Liver (tissue), 9 donors: Measurements from ENCODE around the gene TACC2. TPM values are rescaled to one million over a fixed set of nuclear protein-coding genes. Genes with fewer than 3 reads are reported as not detected.

Experiments used
- DNase-seq: peaks from one replicate; pipeline ENCODE4 v3.0.0-alpha.2; 2017; ENCODE audit warnings: low spot score
- H3K27ac ChIP-seq, 2 donors: one replicate each; pipeline ENCODE4 v1.7.0; 2013; ENCODE audit warnings: inconsistent platforms in 2 of 2, low read length in 2 of 2, control low read depth in 1 of 2, low read depth in 1 of 2, mild to moderate bottlenecking in 1 of 2
- H3K27me3 ChIP-seq, 4 donors: one replicate each; pipeline versions ENCODE4 v1.6.1 to v1.7.0; 2013; ENCODE audit warnings: low read length in 3 of 4, inconsistent platforms in 1 of 4, mild to moderate bottlenecking in 1 of 4, moderate library complexity in 1 of 4; ENCODE audit not compliant: control insufficient read depth in 4 of 4, insufficient read depth in 4 of 4
- H3K36me3 ChIP-seq, 4 donors: one replicate each; pipeline versions ENCODE4 v1.6.1 to v1.7.0; 2013; ENCODE audit warnings: low read length in 3 of 4, mild to moderate bottlenecking in 3 of 4, low read depth in 1 of 4, moderate library complexity in 1 of 4; ENCODE audit not compliant: control insufficient read depth in 4 of 4, insufficient read depth in 3 of 4
- H3K4me1 ChIP-seq, 4 donors: one replicate each; pipeline versions ENCODE4 v1.6.1 to v1.7.0; 2013; ENCODE audit warnings: low read length in 3 of 4, mild to moderate bottlenecking in 3 of 4, moderate library complexity in 1 of 4; ENCODE audit not compliant: control insufficient read depth in 4 of 4, insufficient read depth in 4 of 4
- H3K4me3 ChIP-seq, 3 donors: one replicate each; pipeline versions ENCODE4 v1.6.1 to v1.7.0; 2013; ENCODE audit warnings: low read length in 3 of 3, control low read depth in 1 of 3, low read depth in 1 of 3, mild to moderate bottlenecking in 1 of 3
- H3K9ac ChIP-seq, 2 donors: one replicate each; pipeline ENCODE4 v1.7.0; 2013; ENCODE audit warnings: low read length in 2 of 2, mild to moderate bottlenecking in 2 of 2, moderate library complexity in 2 of 2, control low read depth in 1 of 2, low read depth in 1 of 2
- H3K9me3 ChIP-seq, 4 donors: one replicate each; pipeline versions ENCODE4 v1.6.1 to v1.7.0; 2013; ENCODE audit warnings: low read length in 3 of 4; ENCODE audit not compliant: control insufficient read depth in 4 of 4
- ATF3 ChIP-seq: IDR thresholded peaks from 2 replicates; pipeline ENCODE4 v1.6.1; 2016; ENCODE audit warnings: antibody characterized with exemption
- FOXA1 ChIP-seq: IDR thresholded peaks from 2 replicates; pipeline ENCODE4 v1.6.1; 2016; ENCODE audit warnings: antibody characterized with exemption
- GABPA ChIP-seq, 2 donors: IDR thresholded peaks in 1 of 2; conservative IDR thresholded peaks in 1 of 2; 2 replicates each; pipeline ENCODE4 v1.6.1; 2016; ENCODE audit warnings: antibody characterized with exemption in 2 of 2, mild to moderate bottlenecking in 1 of 2, moderate library complexity in 1 of 2
- JUND ChIP-seq, 2 donors: IDR thresholded peaks; 2 replicates each; pipeline ENCODE4 v1.6.1; 2016; ENCODE audit warnings: antibody characterized with exemption in 2 of 2
- MAX ChIP-seq: IDR thresholded peaks from 2 replicates; pipeline ENCODE4 v1.6.1; 2016; ENCODE audit warnings: antibody characterized with exemption
- RAD21 ChIP-seq, 2 donors: IDR thresholded peaks; 2 replicates each; pipeline ENCODE4 v1.6.1; 2016; ENCODE audit warnings: antibody characterized with exemption in 2 of 2, mild to moderate bottlenecking in 2 of 2
- SP1 ChIP-seq: IDR thresholded peaks from 2 replicates; pipeline ENCODE4 v1.6.1; 2018; ENCODE audit warnings: antibody characterized with exemption, mild to moderate bottlenecking
- YY1 ChIP-seq: IDR thresholded peaks from 2 replicates; pipeline ENCODE4 v1.6.1; 2016; ENCODE audit warnings: antibody characterized with exemption, mild to moderate bottlenecking
- WGBS: extraction: QIAGEN DNeasy Blood & Tissue Kit; methylation state at CpG from one replicate; pipeline ENCODE4 v1.1.7; 2013; 5-methylcytosine and 5-hydroxymethylcytosine counted together
- polyA plus RNA-seq, 2 donors: library from polyadenylated mRNA; stranded (reverse) in 1 of 2; unstranded in 1 of 2; fragments of 200-250 nt in 1 of 2; fragments of >200 nt in 1 of 2; fragmentation: Nextera tagmentation in 1 of 2; extraction: Ambion mirVana in 1 of 2; gene quantifications; one replicate each; pipeline versions ENCODE4 v1.2.1 to v1.2.3, GENCODE V29; 2013 to 2015
- total RNA-seq, 2 donors: library from RNA; depleted of rRNA; stranded (reverse); fragments of >200 nt; gene quantifications; one replicate each; pipeline ENCODE4 v1.2.3, GENCODE V29; 2014
- TF ChIP-seq, protein P1 (sequence below): fragments of 150-350 bp; IDR thresholded peaks from 2 replicates; pipeline ENCODE4 v1.5.1; 2017; ENCODE audit warnings: improper control_type of control experiment, low read depth, low read length; ENCODE audit not compliant: missing input control
- donor health status: healthy.
- donor health status: healthy.
- donor health status: healthy.
- donor health status: healthy.
- donor health status: healthy.

Gene TACC2
- total and polyA plus RNA-seq, 4 donors: 1.5 to 9.1 (median 7.8) TPM

GRCh38 chr10:122165484-122166276, 176.7 kb downstream of the TACC2 start:
- Histone ChIP-seq H3K4me3 (no peak overlapping the region), H3K36me3 (no peaks in the 10 kb centered on the region), H3K27me3 (no peaks in the 10 kb centered on the region), H3K9ac (no peak overlapping the region), H3K4me1 (peaks cover 23 to 41% (median 33%) of the 10 kb centered on the region in 4 donors), H3K27ac (peak overlapping the region in 1 of 2 donors; percentile 74), H3K9me3 (no peaks in the 10 kb centered on the region)
- WGBS: 66% methylated on average over 13 of the region's 13 CpGs
- no peak for DNase-seq
- TF ChIP-seq ATF3 (no peak), GABPA (IDR thresholded peaks at IDR 0.05 in 1 of 2, conservative IDR thresholded peaks at IDR 0.05 in 1 of 2) (peak in 1 of 2 donors; percentile 37), MAX (no peak), RAD21 (IDR thresholded peaks at IDR 0.05) (peak in 1 of 2 donors; percentile 51)
- TF ChIP-seq, protein P1, sequence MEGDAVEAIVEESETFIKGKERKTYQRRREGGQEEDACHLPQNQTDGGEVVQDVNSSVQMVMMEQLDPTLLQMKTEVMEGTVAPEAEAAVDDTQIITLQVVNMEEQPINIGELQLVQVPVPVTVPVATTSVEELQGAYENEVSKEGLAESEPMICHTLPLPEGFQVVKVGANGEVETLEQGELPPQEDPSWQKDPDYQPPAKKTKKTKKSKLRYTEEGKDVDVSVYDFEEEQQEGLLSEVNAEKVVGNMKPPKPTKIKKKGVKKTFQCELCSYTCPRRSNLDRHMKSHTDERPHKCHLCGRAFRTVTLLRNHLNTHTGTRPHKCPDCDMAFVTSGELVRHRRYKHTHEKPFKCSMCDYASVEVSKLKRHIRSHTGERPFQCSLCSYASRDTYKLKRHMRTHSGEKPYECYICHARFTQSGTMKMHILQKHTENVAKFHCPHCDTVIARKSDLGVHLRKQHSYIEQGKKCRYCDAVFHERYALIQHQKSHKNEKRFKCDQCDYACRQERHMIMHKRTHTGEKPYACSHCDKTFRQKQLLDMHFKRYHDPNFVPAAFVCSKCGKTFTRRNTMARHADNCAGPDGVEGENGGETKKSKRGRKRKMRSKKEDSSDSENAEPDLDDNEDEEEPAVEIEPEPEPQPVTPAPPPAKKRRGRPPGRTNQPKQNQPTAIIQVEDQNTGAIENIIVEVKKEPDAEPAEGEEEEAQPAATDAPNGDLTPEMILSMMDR: no peak

- no peaks in the 10 kb centered on the region for H3K27me3 ChIP-seq
- H3K4me3 ChIP-seq: no peak overlapping the region
- H3K36me3 ChIP-seq: no peaks in the 10 kb centered on the region
- TF ChIP-seq, protein P1: no peak
- TF ChIP-seq YY1: no peak
- no peak for TF ChIP-seq ATF3
- TF ChIP-seq FOXA1: no peak
- TF ChIP-seq JUND (IDR thresholded peaks at IDR 0.05): no peak
- TF ChIP-seq SP1: no peak
- DNase-seq: no peak
- no peak overlapping the region for H3K9ac ChIP-seq
- no peak overlapping the region for H3K27ac ChIP-seq
- H3K4me1 ChIP-seq: peaks cover 14 to 30% (median 25%) of the 10 kb centered on the region in 4 donors
- 93% methylated on average over 5 of the region's 5 CpGs for WGBS
- no peaks in the 10 kb centered on the region for H3K9me3 ChIP-seq
Observed at GRCh38 chr10:122168101-122168500, 179.1 kb downstream of the TACC2 start.
